H1 (cell line): ENCODE results near the gene KMT2E. TPM values are rescaled to one million over a fixed set of nuclear protein-coding genes. Genes with fewer than 3 reads are reported as not detected.

Source experiments
- polyA plus RNA-seq, 7 experiments: library from polyadenylated mRNA; depleted of rRNA in 3 of 7; stranded (reverse) in 5 of 7; unstranded in 2 of 7; fragments of >200 nt in 5 of 7; fragments of 200-250 nt in 2 of 7; gene quantifications; 1 replicate in 5 of 7; 2 replicates in 1 of 7; 4 replicates in 1 of 7; pipeline versions ENCODE4 v1.2.1 to v1.2.3, GENCODE V29; 2011 to 2013; ENCODE audit warnings: missing spikeins in 2 of 7, mixed read lengths in 2 of 7
- total RNA-seq: library from RNA; stranded (reverse); fragmentation: NEBNext Ultra II Directional; extraction: Animal tissue kit (Norgen Biotek cat#: 25700); gene quantifications from 2 replicates; pipeline ENCODE4 v1.2.1, GENCODE V29; 2021
- TF ChIP-seq, protein P1 (sequence below): IDR thresholded peaks from 2 replicates; pipeline ENCODE4 v1.6.1; 2012; ENCODE audit warnings: low read length, inconsistent platforms

Gene KMT2E
- total and polyA plus RNA-seq, 2 of the 8 experiments (the other 6 are each of a cell fraction or from before 2014, with no cell fraction given), result 10.9 to 45.0 TPM

DNA sequence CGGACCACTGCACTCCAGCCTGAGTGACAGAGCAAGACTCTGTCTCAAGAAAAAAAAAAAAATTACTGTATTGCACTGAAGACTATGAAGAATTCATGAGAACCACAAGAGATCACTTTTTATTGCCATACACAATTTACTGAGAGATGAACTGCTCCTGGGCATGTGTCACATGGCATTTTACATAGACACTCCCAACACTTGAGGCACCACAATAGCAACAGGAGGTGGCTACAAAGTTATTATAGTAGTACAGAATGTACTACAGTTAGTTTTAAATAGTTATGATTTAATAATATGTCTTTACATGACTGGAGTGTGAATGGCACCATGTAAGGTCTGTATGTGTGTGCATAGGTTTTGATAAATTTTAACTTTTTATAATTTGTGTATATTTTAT, 70.6 kb downstream of the KMT2E start (continued):
- TF ChIP-seq, protein P1, sequence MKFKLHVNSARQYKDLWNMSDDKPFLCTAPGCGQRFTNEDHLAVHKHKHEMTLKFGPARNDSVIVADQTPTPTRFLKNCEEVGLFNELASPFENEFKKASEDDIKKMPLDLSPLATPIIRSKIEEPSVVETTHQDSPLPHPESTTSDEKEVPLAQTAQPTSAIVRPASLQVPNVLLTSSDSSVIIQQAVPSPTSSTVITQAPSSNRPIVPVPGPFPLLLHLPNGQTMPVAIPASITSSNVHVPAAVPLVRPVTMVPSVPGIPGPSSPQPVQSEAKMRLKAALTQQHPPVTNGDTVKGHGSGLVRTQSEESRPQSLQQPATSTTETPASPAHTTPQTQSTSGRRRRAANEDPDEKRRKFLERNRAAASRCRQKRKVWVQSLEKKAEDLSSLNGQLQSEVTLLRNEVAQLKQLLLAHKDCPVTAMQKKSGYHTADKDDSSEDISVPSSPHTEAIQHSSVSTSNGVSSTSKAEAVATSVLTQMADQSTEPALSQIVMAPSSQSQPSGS, result no peak
- TF ChIP-seq, all 59 proteins: peak for 0
